M059J (cell line): ENCODE data around the gene RGP1. TPM values are rescaled to one million over a fixed set of nuclear protein-coding genes. Genes with fewer than 3 reads are reported as not detected.

ENCODE experiments used
- total RNA-seq: library from RNA; depleted of rRNA; stranded (reverse); fragments of >200 nt; shearing (Covaris generic); gene quantifications from 2 replicates; pipeline ENCODE4 v1.2.3, GENCODE V29; 2014; rRNA removed

RGP1 gene
- total RNA-seq, 1 experiment from 2014 or later: 22.4 TPM

Other genes with a start within 250 kb of the RGP1 start
- gene TESK1, start 144.0 kb upstream of the RGP1 start, total RNA-seq: 7.1 and 11.0 TPM in 2 replicates
- 0.05 and 4.1 TPM in 2 replicates for gene CD72, start 130.9 kb upstream of the RGP1 start, total RNA-seq
- gene SIT1, start 98.4 kb upstream of the RGP1 start, total RNA-seq: not detected in 2 replicates
- 4,274 and 18,093 TPM in 2 replicates for gene RMRP, start 91.3 kb upstream of the RGP1 start, total RNA-seq
- gene CCDC107, start 91.0 kb upstream of the RGP1 start, total RNA-seq: 4.5 and 7.3 TPM in 2 replicates
- 3.0 and 5.7 TPM in 2 replicates for gene ARHGEF39, start 84.1 kb upstream of the RGP1 start, total RNA-seq
- gene CA9, start 75.4 kb upstream of the RGP1 start, total RNA-seq: 38.2 and 67.0 TPM in 2 replicates
- gene TPM2, start 59.4 kb upstream of the RGP1 start, total RNA-seq: 7.0 and 12.1 TPM in 2 replicates
- 110 and 215 TPM in 2 replicates for gene TLN1, start 17.1 kb upstream of the RGP1 start, total RNA-seq
- gene CREB3, start 16.6 kb upstream of the RGP1 start, total RNA-seq: 133 and 168 TPM in 2 replicates
- 19.6 and 22.2 TPM in 2 replicates for gene GBA2, start 59 bp upstream of the RGP1 start, total RNA-seq
- not detected in 2 replicates for gene MSMP, start 5.0 kb downstream of the RGP1 start, total RNA-seq
- 4.4 and 7.6 TPM in 2 replicates for gene NPR2, start 42.3 kb downstream of the RGP1 start, total RNA-seq
- 0.86 and 2.3 TPM in 2 replicates for gene SPAG8, start 63.0 kb downstream of the RGP1 start, total RNA-seq
- gene HINT2, start 65.8 kb downstream of the RGP1 start, total RNA-seq: 53.5 and 92.9 TPM in 2 replicates
- gene FAM221B, start 79.4 kb downstream of the RGP1 start, total RNA-seq: not detected in 2 replicates
- 1.9 and 4.2 TPM in 2 replicates for gene TMEM8B, start 79.9 kb downstream of the RGP1 start, total RNA-seq
- gene OR13J1, start 121.1 kb downstream of the RGP1 start, total RNA-seq: not detected in 2 replicates
- gene HRCT1, start 156.9 kb downstream of the RGP1 start, total RNA-seq: 1.6 and 3.1 TPM in 2 replicates
- not detected in 2 replicates for gene SPAAR, start 160.2 kb downstream of the RGP1 start, total RNA-seq
- not detected in 2 replicates for gene OR2S2, start 208.9 kb downstream of the RGP1 start, total RNA-seq